ENCODE measurements around the gene EFNA2.

DNA sequence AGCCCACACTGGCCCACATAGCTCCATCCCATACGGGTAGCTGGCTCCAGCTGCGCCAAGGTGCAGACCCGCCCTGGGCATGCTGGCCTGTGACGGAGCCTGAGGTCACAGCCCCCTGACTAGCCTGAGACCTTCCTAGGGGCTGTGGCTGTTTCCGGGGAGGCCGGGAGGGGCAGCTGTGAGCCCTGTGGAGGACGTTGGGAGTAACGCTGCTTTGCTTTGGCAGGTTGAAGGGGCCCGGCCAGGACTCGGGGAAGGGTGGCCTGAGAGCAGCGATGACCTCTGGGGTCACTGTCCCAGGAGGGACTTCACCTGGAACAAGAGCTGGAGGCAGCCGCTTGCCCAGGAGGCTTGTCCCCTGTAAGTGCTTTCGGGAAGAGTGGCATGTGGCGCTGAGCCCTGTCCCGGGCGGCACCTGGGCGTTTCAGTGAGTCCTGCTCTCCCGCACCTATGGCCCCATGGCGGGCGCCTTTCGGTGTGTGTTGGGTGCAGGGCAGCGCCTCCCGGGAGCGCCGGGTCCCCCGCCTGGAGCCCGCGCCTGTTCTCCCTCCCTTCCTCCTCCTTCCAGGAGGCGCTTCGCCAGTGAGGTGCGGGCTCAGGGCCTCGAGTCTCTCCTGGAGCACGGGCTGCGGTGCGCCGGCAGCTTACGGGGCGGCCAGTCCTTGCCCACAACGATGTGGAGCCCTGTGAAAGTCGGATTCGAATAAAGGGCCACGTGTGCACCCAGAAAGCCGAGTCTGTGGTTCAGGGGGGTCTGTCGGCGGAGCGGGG, 11.4 kb upstream of the EFNA2 start:
- TF ChIP-seq, protein P1, sequence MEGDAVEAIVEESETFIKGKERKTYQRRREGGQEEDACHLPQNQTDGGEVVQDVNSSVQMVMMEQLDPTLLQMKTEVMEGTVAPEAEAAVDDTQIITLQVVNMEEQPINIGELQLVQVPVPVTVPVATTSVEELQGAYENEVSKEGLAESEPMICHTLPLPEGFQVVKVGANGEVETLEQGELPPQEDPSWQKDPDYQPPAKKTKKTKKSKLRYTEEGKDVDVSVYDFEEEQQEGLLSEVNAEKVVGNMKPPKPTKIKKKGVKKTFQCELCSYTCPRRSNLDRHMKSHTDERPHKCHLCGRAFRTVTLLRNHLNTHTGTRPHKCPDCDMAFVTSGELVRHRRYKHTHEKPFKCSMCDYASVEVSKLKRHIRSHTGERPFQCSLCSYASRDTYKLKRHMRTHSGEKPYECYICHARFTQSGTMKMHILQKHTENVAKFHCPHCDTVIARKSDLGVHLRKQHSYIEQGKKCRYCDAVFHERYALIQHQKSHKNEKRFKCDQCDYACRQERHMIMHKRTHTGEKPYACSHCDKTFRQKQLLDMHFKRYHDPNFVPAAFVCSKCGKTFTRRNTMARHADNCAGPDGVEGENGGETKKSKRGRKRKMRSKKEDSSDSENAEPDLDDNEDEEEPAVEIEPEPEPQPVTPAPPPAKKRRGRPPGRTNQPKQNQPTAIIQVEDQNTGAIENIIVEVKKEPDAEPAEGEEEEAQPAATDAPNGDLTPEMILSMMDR (IDR thresholded peaks at IDR 0.05), result no peak
- TF ChIP-seq CEBPB (IDR thresholded peaks at IDR 0.05) (no peak), GATA3 (IDR thresholded peaks at IDR 0.05; ENCODE audit: borderline replicate concordance) (no peak), HEYL (CRISPR knock-in tag; IDR thresholded peaks at IDR 0.05) (no peak), REST (IDR thresholded peaks at IDR 0.05) (no peak)

Data from A549 (cell line).